RWPE2 (cell line): ENCODE results near the gene MUC2.

Experiments
- ATAC-seq: fragments of 200-7000 bp; cut with Tn5 transposase; 3 replicates; pipeline ENCODE4 v1.9.1; 2021; ENCODE audit warnings: low read depth
- DNase-seq: peaks from one replicate; pipeline ENCODE4 v3.0.0-alpha.2; 2020; ENCODE audit warnings: low spot score
- H3K27ac ChIP-seq: fragments of 450-650 bp; 2 replicates; pipeline ENCODE4 v1.5.1; 2017; ENCODE audit warnings: mild to moderate bottlenecking; ENCODE audit not compliant: poor library complexity, severe bottlenecking
- H3K27me3 ChIP-seq: fragments of 250-450 bp; sonication (Bioruptor Pico); 2 replicates; pipeline ENCODE4 v1.5.1; 2021; ENCODE audit warnings: mild to moderate bottlenecking, moderate library complexity; ENCODE audit not compliant: insufficient read depth, poor library complexity, severe bottlenecking
- H3K36me3 ChIP-seq: fragments of 250-450 bp; sonication (Bioruptor Pico); 2 replicates; pipeline ENCODE4 v1.5.1; 2020; ENCODE audit warnings: low read depth, mild to moderate bottlenecking, moderate library complexity
- H3K4me1 ChIP-seq: fragments of 250-450 bp; sonication (Bioruptor Pico); 2 replicates; pipeline ENCODE4 v1.5.1; 2021; ENCODE audit warnings: mild to moderate bottlenecking, moderate library complexity; ENCODE audit not compliant: insufficient read depth, poor library complexity, severe bottlenecking
- H3K4me3 ChIP-seq: fragments of 250-450 bp; sonication (Bioruptor Pico); 2 replicates; pipeline ENCODE4 v1.5.1; 2021; ENCODE audit warnings: mild to moderate bottlenecking, moderate library complexity; ENCODE audit not compliant: severe bottlenecking
- H3K9me3 ChIP-seq: fragments of 250-450 bp; sonication (Bioruptor Pico); 2 replicates; pipeline ENCODE4 v1.5.1; 2021; ENCODE audit warnings: mild to moderate bottlenecking, moderate library complexity; ENCODE audit not compliant: severe bottlenecking
- CTCF ChIP-seq: fragments of 450-650 bp; IDR thresholded peaks from one replicate; pipeline ENCODE4 v1.5.1; 2017; ENCODE audit warnings: mild to moderate bottlenecking, moderate library complexity; ENCODE audit not compliant: poor library complexity, severe bottlenecking

Gene MUC2

GRCh38 chr11:1123970-1124369 is 49.3 kb downstream of the MUC2 start:
- no peak for ATAC-seq
- no peak for DNase-seq
- no peaks in the 10 kb centered on the region for H3K4me1 ChIP-seq
- no peak for TF ChIP-seq CTCF
- no peak overlapping the region for H3K27ac ChIP-seq
- no peaks in the 10 kb centered on the region for H3K9me3 ChIP-seq
- no peaks in the 10 kb centered on the region for H3K36me3 ChIP-seq
- H3K27me3 ChIP-seq: peaks cover 3% of the 10 kb centered on the region
- no peak overlapping the region for H3K4me3 ChIP-seq
